ENCODE measurements around the gene ZBTB5. TPM values are rescaled to one million over a fixed set of nuclear protein-coding genes. Genes with fewer than 3 reads are reported as not detected.
A peak's percentile ranks its signal among the peaks of the same experiment; 100 is the strongest.
"Not testable (repeated sequence)": the region's sequence is repeated elsewhere in the genome, so short reads cannot be mapped to it uniquely, and the experiment has no call there.

ZBTB5 gene
- total RNA-seq, result 10.1 TPM
- long read RNA-seq, full-length matches to known transcripts, result 1 of 4 reads
- long read RNA-seq, partial matches to known transcripts, result 0 of 4 reads
- long read RNA-seq, other reads (novel, unspliced or antisense), result 3 of 4 reads

- H3K4me1 ChIP-seq, result peaks cover 26% of the 10 kb centered on the region
- ATAC-seq, result peak; percentile 92
- intact Hi-C loops (cut with DNase I), result no loop called here
These were observed at the start of gene ZBTB5 for GRCh38 chr9:37465249-37466036. ZBTB5 (minus strand) TSS chr9:37465450; CDS start chr9:37442551, 22,899 bp downstream.

GRCh38 chr9:37514999-37515398 is 49.7 kb upstream of the ZBTB5 start:
- H3K4me3 ChIP-seq, result no peak overlapping the region
- no peaks in the 10 kb centered on the region for H3K9me3 ChIP-seq
- DNase-seq (peak; percentile 20), ATAC-seq (no peak)
- no peaks in the 10 kb centered on the region for H3K27me3 ChIP-seq
- peaks cover 6% of the 10 kb centered on the region for H3K36me3 ChIP-seq
- no peaks in the 10 kb centered on the region for H3K4me1 ChIP-seq
- no peak for TF ChIP-seq CTCF (IDR thresholded peaks at IDR 0.05)
- H3K27ac ChIP-seq, result no peak overlapping the region
- intact Hi-C loops (cut with DNase I), result no loop called here

More at GRCh38 chr9:37465249-37466036, at the start of gene ZBTB5:
- Histone ChIP-seq H3K27me3 (no peaks in the 10 kb centered on the region), H3K9me3 (no peaks in the 10 kb centered on the region), H3K27ac (peak within 1 kb of the TSS; percentile 98), H3K36me3 (no peaks in the 10 kb centered on the region), H3K4me3 (peak within 1 kb of the TSS; percentile 95)
- DNase-seq, result peak; percentile 98
- TF ChIP-seq CTCF (IDR thresholded peaks at IDR 0.05), result no peak

GRCh38 chr9:37514415-37514814 is 49.2 kb upstream of the ZBTB5 start:
- H3K9me3 ChIP-seq; H3K4me1 ChIP-seq; ATAC-seq; H3K27me3 ChIP-seq; H3K27ac ChIP-seq; H3K36me3 ChIP-seq; intact Hi-C loops (cut with DNase I); H3K4me3 ChIP-seq: not testable (repeated sequence)
- peak; percentile 9 for DNase-seq

GRCh38 chr9:37512437-37512836 is 47.2 kb upstream of the ZBTB5 start:
- no peak overlapping the region for H3K27ac ChIP-seq
- no peak overlapping the region for H3K4me3 ChIP-seq
- TF ChIP-seq CTCF (IDR thresholded peaks at IDR 0.05), result no peak
- H3K36me3 ChIP-seq, result no peaks in the 10 kb centered on the region
- H3K27me3 ChIP-seq, result no peaks in the 10 kb centered on the region
- DNase-seq (no peak), ATAC-seq (no peak)
- no peaks in the 10 kb centered on the region for H3K9me3 ChIP-seq
- H3K4me1 ChIP-seq, result no peaks in the 10 kb centered on the region
- intact Hi-C loops (cut with DNase I), result no loop called here

- DNase-seq, result peak; percentile 56
- Histone ChIP-seq H3K27me3 (no peaks in the 10 kb centered on the region), H3K9me3 (no peaks in the 10 kb centered on the region), H3K4me1 (no peaks in the 10 kb centered on the region), H3K4me3 (no peak overlapping the region), H3K36me3 (no peaks in the 10 kb centered on the region), H3K27ac (no peak overlapping the region)
- no peak for ATAC-seq
- no peak for TF ChIP-seq CTCF (IDR thresholded peaks at IDR 0.05)
- intact Hi-C loops (cut with DNase I), result no loop called here
These were observed 46.1 kb upstream of the ZBTB5 start for GRCh38 chr9:37511016-37512010.

- ATAC-seq, result not testable (repeated sequence)
These were observed 44.8 kb upstream of the ZBTB5 start for GRCh38 chr9:37510053-37510452.

More at GRCh38 chr9:37510053-37510452, 44.8 kb upstream of the ZBTB5 start:
- H3K4me3 ChIP-seq; H3K9me3 ChIP-seq; H3K27ac ChIP-seq; intact Hi-C loops (cut with DNase I); H3K36me3 ChIP-seq; H3K4me1 ChIP-seq; H3K27me3 ChIP-seq: not testable (repeated sequence)
- peak; percentile 15 for DNase-seq

All from upper lobe of right lung (tissue), 1 donor.